Stimulated activated naive CD4-positive, alpha-beta T cell (primary cell): Measurements from ENCODE around the gene SIX5.

Source experiments
- DNase-seq, 6 experiments: peaks; one replicate each; lab custom pipeline; 2025; lab: John Stamatoyannopoulos, UW

Gene SIX5

GRCh38 chr19:45792470-45793177 is 23.6 kb upstream of the SIX5 start, which contains the start of gene DMWD:
Gene DMWD (minus strand): TSS chr19:45792845. CDS start chr19:45792756, 89 bp downstream.
- DNase-seq = peak; percentile 96 to 98 (median 96)

GRCh38 chr19:45791744-45792469 is 22.9 kb upstream of the SIX5 start:
- DNase-seq = peak in 1 of 6 experiments; percentile 47

GRCh38 chr19:45790942-45791341 is 21.9 kb upstream of the SIX5 start:
- DNase-seq = peak in 3 of 6 experiments; percentile 10 to 59 (median 46)

GRCh38 chr19:45789035-45789786 is 20.2 kb upstream of the SIX5 start:
- no peak for DNase-seq

GRCh38 chr19:45786533-45786894 is 17.5 kb upstream of the SIX5 start:
- no peak for DNase-seq

- no peak for DNase-seq
Measured at GRCh38 chr19:45785781-45786532, 16.9 kb upstream of the SIX5 start.

- DNase-seq = no peak
Measured at GRCh38 chr19:45785097-45785496, 16.0 kb upstream of the SIX5 start.

GRCh38 chr19:45784096-45784495 is 15.0 kb upstream of the SIX5 start:
- DNase-seq = no peak

GRCh38 chr19:45782820-45783785 is 14.1 kb upstream of the SIX5 start:
- no peak for DNase-seq

- DNase-seq = no peak
Measured at GRCh38 chr19:45782162-45782691, 13.2 kb upstream of the SIX5 start, which contains the start of gene DMPK. Gene DMPK (minus strand): TSS chr19:45782490. CDS start chr19:45782352, 138 bp downstream.

- DNase-seq = no peak
Measured at GRCh38 chr19:45781214-45782161, 12.4 kb upstream of the SIX5 start.

GRCh38 chr19:45780448-45781213 is 11.6 kb upstream of the SIX5 start:
- DNase-seq = no peak

GRCh38 chr19:45780146-45780447 is 11.0 kb upstream of the SIX5 start:
- DNase-seq = no peak

- DNase-seq = peak; percentile 49 to 78 (median 72)
Measured at GRCh38 chr19:45779231-45780145, 10.4 kb upstream of the SIX5 start.

GRCh38 chr19:45778010-45778661 is 9.1 kb upstream of the SIX5 start:
- no peak for DNase-seq

- DNase-seq = no peak
Measured at GRCh38 chr19:45777395-45777961, 8.4 kb upstream of the SIX5 start.

- no peak for DNase-seq
Measured at GRCh38 chr19:45774765-45775164, 5.7 kb upstream of the SIX5 start.
